ENCODE data around the gene COL4A3.

- no peak for TF ChIP-seq EP300 (IDR thresholded peaks at IDR 0.05; ENCODE audit: low read depth)
- TF ChIP-seq, protein P1, sequence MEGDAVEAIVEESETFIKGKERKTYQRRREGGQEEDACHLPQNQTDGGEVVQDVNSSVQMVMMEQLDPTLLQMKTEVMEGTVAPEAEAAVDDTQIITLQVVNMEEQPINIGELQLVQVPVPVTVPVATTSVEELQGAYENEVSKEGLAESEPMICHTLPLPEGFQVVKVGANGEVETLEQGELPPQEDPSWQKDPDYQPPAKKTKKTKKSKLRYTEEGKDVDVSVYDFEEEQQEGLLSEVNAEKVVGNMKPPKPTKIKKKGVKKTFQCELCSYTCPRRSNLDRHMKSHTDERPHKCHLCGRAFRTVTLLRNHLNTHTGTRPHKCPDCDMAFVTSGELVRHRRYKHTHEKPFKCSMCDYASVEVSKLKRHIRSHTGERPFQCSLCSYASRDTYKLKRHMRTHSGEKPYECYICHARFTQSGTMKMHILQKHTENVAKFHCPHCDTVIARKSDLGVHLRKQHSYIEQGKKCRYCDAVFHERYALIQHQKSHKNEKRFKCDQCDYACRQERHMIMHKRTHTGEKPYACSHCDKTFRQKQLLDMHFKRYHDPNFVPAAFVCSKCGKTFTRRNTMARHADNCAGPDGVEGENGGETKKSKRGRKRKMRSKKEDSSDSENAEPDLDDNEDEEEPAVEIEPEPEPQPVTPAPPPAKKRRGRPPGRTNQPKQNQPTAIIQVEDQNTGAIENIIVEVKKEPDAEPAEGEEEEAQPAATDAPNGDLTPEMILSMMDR (IDR thresholded peaks at IDR 0.05), result no peak
- TF ChIP-seq POLR2AphosphoS5 (IDR thresholded peaks at IDR 0.05), result no peak
- no peak for TF ChIP-seq POLR2A (IDR thresholded peaks at IDR 0.05)
Measured at GRCh38 chr2:227134591-227134990, 29.8 kb upstream of the COL4A3 start.
